GM12878 (cell line): ENCODE results near the gene BNIP2. TPM values are rescaled to one million over a fixed set of nuclear protein-coding genes. Genes with fewer than 3 reads are reported as not detected.

Source experiments
- CUX1 ChIP-seq: IDR thresholded peaks from 2 replicates; pipeline ENCODE4 v1.6.1; 2012; ENCODE audit warnings: improper control_type of control experiment, low read depth, low read length; ENCODE audit not compliant: insufficient replicate concordance
- EZH2 ChIP-seq: IDR thresholded peaks from 2 replicates; pipeline ENCODE4 v1.6.1; 2012; ENCODE audit warnings: low read depth, mild to moderate bottlenecking, control low read depth, inconsistent platforms, low read length, borderline replicate concordance; ENCODE audit not compliant: control insufficient read depth
- GATAD2B ChIP-seq: fragments of 450-650 bp; conservative IDR thresholded peaks from 2 replicates; pipeline ENCODE4 v1.6.1; 2017; ENCODE audit warnings: low read depth, mild to moderate bottlenecking, moderate library complexity
- MEF2A ChIP-seq: IDR thresholded peaks from 2 replicates; pipeline ENCODE4 v1.6.1; 2011; ENCODE audit warnings: low read depth, mild to moderate bottlenecking, low read length, moderate library complexity; ENCODE audit not compliant: insufficient read depth
- NR2F1 ChIP-seq: fragments of 450-650 bp; conservative IDR thresholded peaks from 2 replicates; pipeline ENCODE4 v1.6.1; 2017; ENCODE audit warnings: mild to moderate bottlenecking
- PML ChIP-seq: IDR thresholded peaks from 2 replicates; pipeline ENCODE4 v1.6.1; 2012; ENCODE audit warnings: low read length, inconsistent platforms
- RCOR1 ChIP-seq: conservative IDR thresholded peaks from 2 replicates; pipeline ENCODE4 v1.6.1; 2012; ENCODE audit warnings: low read depth, low read length, improper control_type of control experiment
- SIN3A ChIP-seq: IDR thresholded peaks from 2 replicates; pipeline ENCODE4 v1.6.1; 2012; ENCODE audit warnings: low read depth, low read length, improper control_type of control experiment
- SREBF1 ChIP-seq: IDR thresholded peaks from 2 replicates; pipeline ENCODE4 v1.6.1; 2012; ENCODE audit warnings: mild to moderate bottlenecking, low read length
- STAT1 ChIP-seq: fragments of 450-650 bp; conservative IDR thresholded peaks from 2 replicates; pipeline ENCODE4 v1.6.1; 2014; ENCODE audit warnings: antibody characterized with exemption, mild to moderate bottlenecking
- ZNF687 ChIP-seq: fragments of 450-650 bp; IDR thresholded peaks from 2 replicates; pipeline ENCODE4 v1.6.1; 2017; ENCODE audit warnings: mild to moderate bottlenecking, moderate library complexity
- polyA plus RNA-seq, 11 experiments: library from polyadenylated mRNA; depleted of rRNA in 4 of 11; unstranded in 6 of 11; stranded (reverse) in 5 of 11; fragments of >200 nt; fragmentation: Nextera tagmentation in 4 of 11; fragmentation: Illumina TruSeq in 1 of 11; extraction: Ambion mirVana in 4 of 11; extraction: Trizol in 1 of 11; gene quantifications; 1 replicate in 1 of 11; 2 replicates in 10 of 11; pipeline versions ENCODE4 v1.2.1 to v1.2.3, GENCODE V29; 2011 to 2016; ENCODE audit warnings: inconsistent platforms in 2 of 11, missing spikeins in 2 of 11, low read depth in 1 of 11
- total RNA-seq, 4 experiments: library from RNA; depleted of rRNA in 3 of 4; stranded (reverse); fragments of >200 nt in 3 of 4; fragmentation: Illumina TruSeq in 1 of 4; extraction: Trizol in 1 of 4; gene quantifications; 2 replicates each; pipeline versions ENCODE4 v1.2.1 to v1.2.3, GENCODE V29; 2013 to 2021

BNIP2 gene
- total and polyA plus RNA-seq, 10 of the 15 experiments (the other 5 are each of a cell fraction or from before 2014, with no cell fraction given): 29.9 to 122 (median 67.7) TPM

- no peak for TF ChIP-seq EZH2
- TF ChIP-seq GATAD2B: no peak
- no peak for TF ChIP-seq SREBF1
- TF ChIP-seq STAT1: no peak
- no peak for TF ChIP-seq SIN3A
- no peak for TF ChIP-seq MEF2A
- no peak for TF ChIP-seq RCOR1
- TF ChIP-seq NR2F1: no peak
- TF ChIP-seq PML: no peak
- no peak for TF ChIP-seq CUX1
- TF ChIP-seq ZNF687: 0 out of 2 replicates have a peak, but pooled peaks have one; percentile 31
Measured at GRCh38 chr15:59686389-59686788, 2.7 kb downstream of the BNIP2 start (continued).
